Suppressor macrophage treated with lipopolysaccharide for 1 hour (primary cell): ENCODE data around the gene SLC17A7.
"Not testable (repeated sequence)": the region's sequence is repeated elsewhere in the genome, so short reads cannot be mapped to it uniquely, and the experiment has no call there.

Experiments used
- DNase-seq, 3 donors: peaks; one replicate each; pipeline ENCODE4 v3.0.0-alpha.2; 2020 to 2022

The SLC17A7 gene

GRCh38 chr19:49441210-49441959 is at the start of gene SLC17A7:
SLC17A7 (minus strand) TSS chr19:49441527; CDS start chr19:49441379, 148 bp downstream.
- peak; percentile 43 to 80 (median 60) for DNase-seq

- no peak for DNase-seq
Observed at GRCh38 chr19:49490287-49491029, 49.1 kb upstream of the SLC17A7 start.

DNA sequence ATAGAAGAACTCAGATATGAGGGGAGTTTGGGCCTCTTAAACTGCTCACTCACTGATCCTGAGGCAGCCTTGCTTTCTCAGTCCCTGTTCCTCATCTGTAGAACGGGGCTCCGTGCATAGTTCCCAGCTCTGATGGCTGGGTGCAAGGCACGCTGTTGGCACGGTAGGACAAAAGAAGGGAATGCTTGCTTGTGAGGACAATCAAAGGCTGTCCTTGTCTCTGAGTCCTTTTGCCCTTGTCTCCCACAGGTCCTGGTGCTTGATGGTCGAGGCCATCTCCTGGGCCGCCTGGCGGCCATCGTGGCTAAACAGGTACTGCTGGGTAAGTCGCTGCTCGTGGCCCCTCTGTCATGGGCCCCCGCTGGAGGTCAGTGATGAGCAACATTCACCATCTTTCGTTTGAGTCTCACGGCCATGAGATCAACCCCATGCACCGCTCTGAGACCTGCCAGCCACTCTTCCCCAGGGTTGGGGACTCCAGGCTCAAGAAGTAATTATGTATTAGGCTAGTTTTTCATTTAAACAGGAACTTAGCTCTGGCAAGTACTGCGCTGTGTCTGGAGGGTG is 48.4 kb upstream of the SLC17A7 start:
- DNase-seq: no peak

- DNase-seq: no peak
Observed at GRCh38 chr19:49488863-49489537, 47.7 kb upstream of the SLC17A7 start.

GRCh38 chr19:49488046-49488862 is 46.9 kb upstream of the SLC17A7 start:
- DNase-seq: no peak

GRCh38 chr19:49487277-49488045 is 46.1 kb upstream of the SLC17A7 start, which contains the start of gene RPL13A:
RPL13A (plus strand) TSS chr19:49487608; CDS start chr19:49487630, 22 bp downstream.
- DNase-seq: peak; percentile 100

- no peak for DNase-seq
Observed at GRCh38 chr19:49486710-49487276, 45.5 kb upstream of the SLC17A7 start.

GRCh38 chr19:49486232-49486631 is 44.9 kb upstream of the SLC17A7 start:
- DNase-seq: no peak

- no peak for DNase-seq
Observed at GRCh38 chr19:49481020-49481683, 39.8 kb upstream of the SLC17A7 start.

- no peak for DNase-seq
Observed at GRCh38 chr19:49479975-49480628, 38.8 kb upstream of the SLC17A7 start.

DNA sequence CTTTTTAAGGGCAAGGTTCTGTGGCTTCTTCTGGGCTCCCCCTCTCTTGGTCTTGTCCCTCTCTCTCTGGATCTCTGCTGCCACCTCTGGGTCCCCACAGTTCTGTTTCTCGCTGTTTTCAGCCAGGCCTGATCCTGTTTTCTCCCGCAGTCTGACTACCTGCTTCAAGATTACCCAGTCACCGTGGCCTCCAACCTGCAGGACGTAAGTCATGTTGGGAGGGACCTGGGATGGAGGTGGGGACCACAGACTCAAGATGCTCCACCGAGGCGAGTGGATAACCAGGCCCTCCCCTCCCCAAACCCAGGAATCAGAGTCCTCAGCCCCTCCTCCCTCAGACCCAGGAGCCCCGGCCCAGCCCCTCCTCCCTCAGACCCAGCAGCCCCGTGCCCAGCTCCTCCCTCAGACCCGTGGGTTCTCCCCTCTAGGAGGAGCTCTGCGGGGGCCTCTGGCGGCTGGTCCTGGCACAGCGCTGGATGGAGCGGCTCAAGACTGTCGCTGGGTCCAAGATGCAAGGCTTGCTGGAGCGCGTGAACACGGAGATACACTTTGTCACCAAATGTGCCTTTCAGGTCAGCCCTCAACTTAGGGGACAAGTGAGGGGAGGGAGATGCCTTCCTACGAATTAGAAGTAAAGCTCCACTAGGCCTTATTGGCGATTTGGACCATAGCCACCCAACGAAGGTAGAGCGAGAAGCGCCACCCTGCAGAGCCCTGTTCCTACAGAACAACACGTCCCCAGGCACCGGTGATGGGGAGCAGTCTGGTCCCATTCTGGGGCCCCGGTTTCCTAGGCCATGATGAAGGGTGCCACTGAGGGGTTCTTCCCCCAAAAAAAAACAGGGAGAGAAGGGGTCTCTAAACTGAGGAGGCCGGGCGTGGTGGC is 34.9 kb upstream of the SLC17A7 start:
- DNase-seq: peak; percentile 46 to 69 (median 53)

GRCh38 chr19:49475191-49475917 is 34.0 kb upstream of the SLC17A7 start:
- no peak for DNase-seq

GRCh38 chr19:49474542-49474924 is 33.2 kb upstream of the SLC17A7 start:
- no peak for DNase-seq

DNA sequence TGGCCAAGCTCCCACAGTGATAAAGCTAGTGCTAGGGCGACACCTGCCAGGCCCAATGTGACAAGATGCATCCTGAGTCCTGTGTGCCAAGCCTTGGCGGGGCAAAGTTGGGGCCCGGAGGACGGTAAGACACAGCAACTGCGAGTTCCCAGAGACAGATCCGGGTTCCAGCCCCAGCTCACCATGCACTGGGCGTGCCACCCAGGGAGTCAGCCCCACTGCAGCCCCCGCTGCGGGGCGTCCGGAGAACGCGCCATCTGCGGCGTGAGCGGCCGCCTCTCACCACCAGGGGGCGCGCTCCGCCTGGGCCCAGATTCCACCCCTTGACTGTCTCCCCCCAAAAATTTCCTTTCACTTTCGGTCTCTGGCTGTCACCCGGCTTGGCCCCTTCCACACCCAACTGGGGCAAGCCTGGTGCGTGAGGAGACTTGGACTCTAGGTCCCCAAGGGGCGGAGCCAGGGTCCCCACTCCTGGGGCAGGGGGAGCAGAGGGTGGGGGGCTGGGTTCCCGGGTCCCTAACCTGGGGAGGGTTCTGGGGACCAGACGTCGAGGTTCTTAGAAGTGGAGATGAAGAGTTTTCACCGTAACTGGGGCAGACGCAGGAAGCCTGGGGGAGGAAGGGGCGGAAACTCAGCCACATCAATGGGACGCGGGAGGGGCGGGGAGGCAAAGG is 32.7 kb upstream of the SLC17A7 start, which contains the start of gene FLT3LG:
Gene FLT3LG (plus strand): TSS at position 348 of the 674 bp plus-strand sequence. CDS start 425 bp downstream, outside the sequence.
- DNase-seq: peak; percentile 85 to 92 (median 86)

- not testable (repeated sequence) for DNase-seq
Observed at GRCh38 chr19:49473501-49473867, 32.2 kb upstream of the SLC17A7 start.

DNA sequence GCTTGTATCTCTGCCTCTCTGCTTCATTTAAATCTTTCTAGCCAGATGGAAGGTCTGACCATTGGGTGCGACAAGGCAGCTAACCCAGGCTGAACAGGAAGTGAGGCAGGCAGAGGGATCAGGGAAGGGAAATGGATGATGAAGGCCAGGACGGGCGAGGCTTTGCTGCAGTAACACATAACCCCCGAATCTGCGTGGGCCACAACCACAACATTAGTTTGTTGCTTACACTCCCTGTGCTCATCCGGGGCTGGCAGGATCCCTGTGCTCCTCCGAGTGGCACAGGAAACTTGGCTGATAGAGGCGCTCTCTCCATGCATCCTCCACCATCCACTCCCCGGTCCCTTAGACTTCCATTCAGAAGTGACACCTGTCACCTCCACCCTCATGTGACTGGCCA is 31.6 kb upstream of the SLC17A7 start:
- DNase-seq: no peak

GRCh38 chr19:49470615-49470978 is 29.3 kb upstream of the SLC17A7 start:
- no peak for DNase-seq
